ENCODE data around the gene MT1B. TPM values are rescaled to one million over a fixed set of nuclear protein-coding genes. Genes with fewer than 3 reads are reported as not detected.

The MT1B gene
- total and polyA plus RNA-seq, 2 of the 4 experiments (the other 2 are of a cell fraction): not detected

- Histone ChIP-seq H3K4me2 (ENCODE audit: low read depth, low read length) (no peak overlapping the region), H3K9ac (ENCODE audit: low read depth, low read length) (no peak overlapping the region), H4K8ac (ENCODE audit: low read depth in 2 of 2, low read length in 2 of 2) (no peak overlapping the region), H3K79me1 (ENCODE audit: low read depth in 1 of 2, low read length in 2 of 2) (no peaks in the 10 kb centered on the region), H3K23ac (ENCODE audit: low read depth, low read length) (no peak overlapping the region), H2BK15ac (ENCODE audit: low read depth, low read length) (no peak overlapping the region), H2BK120ac (ENCODE audit: low read depth, low read length) (no peak overlapping the region), H2BK20ac (ENCODE audit: low read depth, low read length) (no peak overlapping the region), H2AK5ac (ENCODE audit: low read depth, low read length) (no peak overlapping the region), H3K9me3 (ENCODE audit: control insufficient read depth, insufficient read depth, low read length) (peaks cover 2% of the 10 kb centered on the region; the same call in 1 of the 2 replicates), H4K91ac (ENCODE audit: insufficient read depth, low read depth, low read length) (no peak overlapping the region), H3K4me1 (ENCODE audit: control insufficient read depth, insufficient read depth, low read length) (no peaks in the 10 kb centered on the region; the same call in 1 of the 2 replicates), H3K4me3 (ENCODE audit: insufficient read depth, low read depth, low read length) (no peak overlapping the region), H2BK5ac (ENCODE audit: low read depth, low read length, poor library complexity, severe bottlenecking) (no peak overlapping the region), H3K14ac (replicated peaks; ENCODE audit: low read depth, low read length) (no peak overlapping the region), H4K20me1 (ENCODE audit: insufficient read depth, low read length) (no peaks in the 10 kb centered on the region), H3K36me3 (ENCODE audit: control insufficient read depth, insufficient read depth, low read length) (no peaks in the 10 kb centered on the region), H2AK9ac (replicated peaks; ENCODE audit: low read depth, low read length, poor library complexity) (no peak overlapping the region), H3K56ac (ENCODE audit: extremely low read depth, insufficient read depth, low read length) (no peak overlapping the region), H3K27ac (ENCODE audit: insufficient read depth, low read length) (no peak overlapping the region), H2AFZ (replicated peaks; ENCODE audit: low read length, poor library complexity) (no peak overlapping the region), H3K4ac (ENCODE audit: low read depth, low read length) (no peak overlapping the region), H3K18ac (ENCODE audit: low read depth, low read length) (no peak overlapping the region), H3K27me3 (ENCODE audit: control insufficient read depth, insufficient read depth, low read length) (peaks cover 90% of the 10 kb centered on the region), H4K5ac (ENCODE audit: low read depth, low read length) (no peak overlapping the region), H3K9me1 (ENCODE audit: insufficient read depth, low read length) (no peaks in the 10 kb centered on the region)
- DNase-seq: no peak
- BruUV-seq (replicated peaks): no TSS peak
- CTCF ChIA-PET: no interaction called here
- WGBS, 2 experiments (ENCODE audit: extremely low coverage in 2 of 2, insufficient read length in 1 of 2): no CpG with 5 or more reads among the region's 1 CpG
- intact Hi-C loops (cut with micrococcal nuclease) (no loop called here), in situ Hi-C loops (cut with MboI; ENCODE audit: low sequenced_read_pairs) (no loop called here), dilution Hi-C loops (cut with HindIII; ENCODE audit: low sequenced_read_pairs, unreplicated experiment) (no loop called here)
- POLR2A ChIA-PET (ENCODE audit: unreplicated experiment): no interaction called here
- ATAC-seq (ENCODE audit: low read depth): no peak
- TF ChIP-seq BHLHE40 (IDR thresholded peaks at IDR 0.05; ENCODE audit: low read depth, low read length): no peak
- TF ChIP-seq ELK1 (IDR thresholded peaks at IDR 0.05; ENCODE audit: borderline replicate concordance, low read depth, low read length): no peak
- TF ChIP-seq CEBPB (IDR thresholded peaks at IDR 0.05; ENCODE audit: low read depth, low read length): no peak
- TF ChIP-seq MXI1 (IDR thresholded peaks at IDR 0.05; ENCODE audit: borderline replicate concordance, low read depth, low read length): no peak
- no peak for TF ChIP-seq SMC3 (IDR thresholded peaks at IDR 0.05; ENCODE audit: low read depth, low read length)
- no peak for TF ChIP-seq USF2 (IDR thresholded peaks at IDR 0.05; ENCODE audit: low read depth, low read length)
- TF ChIP-seq CHD1 (IDR thresholded peaks at IDR 0.05; ENCODE audit: low read depth, low read length): no peak
- no peak for TF ChIP-seq MAFK (IDR thresholded peaks at IDR 0.05; ENCODE audit: low read depth, low read length)
- no peak for TF ChIP-seq POLR2A (IDR thresholded peaks at IDR 0.05; ENCODE audit: low read depth, low read length)
- TF ChIP-seq NFE2L2 (IDR thresholded peaks at IDR 0.05; ENCODE audit: low read depth, low read length): no peak
These were observed 12.6 kb upstream of the MT1B start for GRCh38 chr16:56639045-56639444.

Measured in IMR-90 (cell line).